MM.1S (cell line): Measurements from ENCODE around the gene CHRNB4.

Experiments
- DNase-seq: peaks from one replicate; pipeline ENCODE4 v3.0.0-alpha.2; 2015
- H2AFZ ChIP-seq: fragments of 300-600 bp; sonication (generic); 2 replicates; pipeline ENCODE4 v1.6.0; 2016; ENCODE audit warnings: antibody characterized with exemption, low read length
- H3F3A ChIP-seq: fragments of 300-600 bp; sonication (generic); 2 replicates; pipeline ENCODE4 v1.6.1; 2016; ENCODE audit warnings: mild to moderate bottlenecking, antibody characterized with exemption, low read length, moderate library complexity, mixed read lengths; ENCODE audit not compliant: insufficient read depth
- H3K27ac ChIP-seq: fragments of 300-600 bp; sonication (generic); 2 replicates; pipeline ENCODE4 v1.5.1; 2016; ENCODE audit warnings: mild to moderate bottlenecking, low read length
- H3K27me3 ChIP-seq: fragments of 300-600 bp; sonication (generic); replicated peaks from 2 replicates; pipeline ENCODE4 v1.6.0; 2016; ENCODE audit warnings: low read length; ENCODE audit not compliant: insufficient read depth
- H3K36me3 ChIP-seq: fragments of 300-600 bp; sonication (generic); replicated peaks from 2 replicates; pipeline ENCODE4 v1.6.1; 2016; ENCODE audit warnings: mild to moderate bottlenecking, low read length, mixed read lengths; ENCODE audit not compliant: insufficient read depth
- H3K4me1 ChIP-seq: fragments of 300-600 bp; sonication (generic); 2 replicates; pipeline ENCODE4 v1.6.1; 2016; ENCODE audit warnings: low read length, mixed read lengths
- H3K4me2 ChIP-seq: fragments of 300-600 bp; sonication (generic); 2 replicates; pipeline ENCODE4 v1.6.0; 2016; ENCODE audit warnings: low read depth, low read length
- H3K4me3 ChIP-seq: fragments of 300-600 bp; sonication (generic); 2 replicates; pipeline ENCODE4 v1.5.1; 2016; ENCODE audit warnings: low read length, mixed read lengths
- H3K79me2 ChIP-seq: fragments of 300-600 bp; sonication (generic); 2 replicates; pipeline ENCODE4 v1.6.1; 2016; ENCODE audit warnings: mixed run types, low read length, mixed read lengths
- H3K9ac ChIP-seq: fragments of 300-600 bp; sonication (generic); 2 replicates; pipeline ENCODE4 v1.6.1; 2016; ENCODE audit warnings: low read length, mixed read lengths
- H3K9me2 ChIP-seq: fragments of 300-600 bp; sonication (generic); replicated peaks from 2 replicates; pipeline ENCODE4 v1.6.1; 2016; ENCODE audit warnings: mild to moderate bottlenecking, low read length, mixed read lengths; ENCODE audit not compliant: insufficient read depth
- H3K9me3 ChIP-seq: fragments of 300-600 bp; sonication (generic); replicated peaks from 2 replicates; pipeline ENCODE4 v1.6.1; 2016; ENCODE audit warnings: mild to moderate bottlenecking, low read length, mixed read lengths; ENCODE audit not compliant: insufficient read depth
- H4K20me1 ChIP-seq: fragments of 300-600 bp; sonication (generic); 2 replicates; pipeline ENCODE4 v1.6.1; 2016; ENCODE audit warnings: mild to moderate bottlenecking, low read length, moderate library complexity, mixed read lengths; ENCODE audit not compliant: insufficient read depth
- EZH2 ChIP-seq: fragments of 300-600 bp; sonication (generic); optimal IDR thresholded peaks from 2 replicates; pipeline ENCODE3; 2017; ENCODE audit warnings: low read depth, mild to moderate bottlenecking, antibody characterized with exemption, low read length, mixed read lengths
- EZH2phosphoT487 ChIP-seq: fragments of 300-600 bp; sonication (generic); IDR thresholded peaks from 2 replicates; pipeline ENCODE4 v1.6.1; 2018; ENCODE audit warnings: antibody characterized with exemption, low read length
- TF ChIP-seq, protein P1 (sequence below): fragments of 300-600 bp; sonication (generic); IDR thresholded peaks from 2 replicates; pipeline ENCODE4 v1.5.1; 2016; ENCODE audit warnings: antibody characterized with exemption, low read length, mixed read lengths

The CHRNB4 gene

DNA sequence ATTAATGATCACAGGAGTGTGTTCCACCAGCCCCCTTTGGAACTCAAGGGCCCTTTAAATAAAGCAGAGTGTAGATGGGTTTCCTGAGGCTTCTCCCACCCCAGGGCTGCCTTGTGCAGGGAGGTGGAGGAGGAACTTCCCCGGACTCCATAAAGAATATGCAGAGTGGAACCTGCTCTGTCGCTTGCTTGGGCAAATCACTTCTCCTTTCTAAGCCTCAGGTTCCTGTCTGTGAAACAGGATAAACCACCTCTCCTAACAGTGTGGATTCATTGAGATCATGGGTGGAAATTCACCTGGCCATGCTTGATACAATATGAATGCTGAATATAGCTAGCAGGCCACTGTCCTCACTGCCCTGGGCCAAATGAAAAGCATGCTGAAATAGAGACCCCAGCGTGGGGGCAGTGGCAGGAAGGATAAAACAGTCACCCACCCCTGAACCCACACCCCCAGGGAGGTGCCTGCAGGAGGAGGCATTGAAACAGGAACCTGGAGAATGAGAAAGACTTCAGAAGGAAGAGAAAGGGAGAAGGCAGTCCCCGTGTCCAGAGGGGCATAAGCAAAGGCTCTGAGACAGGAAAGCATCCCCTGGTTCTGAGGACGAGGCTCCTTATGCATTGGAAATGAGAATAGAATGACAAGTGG, 41.1 kb upstream of the CHRNB4 start:
- H4K20me1 ChIP-seq = no peaks in the 10 kb centered on the region
- no peak overlapping the region for H3K27ac ChIP-seq
- H3F3A ChIP-seq = no peaks in the 10 kb centered on the region
- no peaks in the 10 kb centered on the region for H3K79me2 ChIP-seq
- DNase-seq = no peak
- no peaks in the 10 kb centered on the region for H3K36me3 ChIP-seq
- no peaks in the 10 kb centered on the region for H3K27me3 ChIP-seq
- H3K9me2 ChIP-seq = no peaks in the 10 kb centered on the region
- H2AFZ ChIP-seq = no peak overlapping the region
- TF ChIP-seq EZH2 (no peak), EZH2phosphoT487 (no peak)
- TF ChIP-seq, protein P1, sequence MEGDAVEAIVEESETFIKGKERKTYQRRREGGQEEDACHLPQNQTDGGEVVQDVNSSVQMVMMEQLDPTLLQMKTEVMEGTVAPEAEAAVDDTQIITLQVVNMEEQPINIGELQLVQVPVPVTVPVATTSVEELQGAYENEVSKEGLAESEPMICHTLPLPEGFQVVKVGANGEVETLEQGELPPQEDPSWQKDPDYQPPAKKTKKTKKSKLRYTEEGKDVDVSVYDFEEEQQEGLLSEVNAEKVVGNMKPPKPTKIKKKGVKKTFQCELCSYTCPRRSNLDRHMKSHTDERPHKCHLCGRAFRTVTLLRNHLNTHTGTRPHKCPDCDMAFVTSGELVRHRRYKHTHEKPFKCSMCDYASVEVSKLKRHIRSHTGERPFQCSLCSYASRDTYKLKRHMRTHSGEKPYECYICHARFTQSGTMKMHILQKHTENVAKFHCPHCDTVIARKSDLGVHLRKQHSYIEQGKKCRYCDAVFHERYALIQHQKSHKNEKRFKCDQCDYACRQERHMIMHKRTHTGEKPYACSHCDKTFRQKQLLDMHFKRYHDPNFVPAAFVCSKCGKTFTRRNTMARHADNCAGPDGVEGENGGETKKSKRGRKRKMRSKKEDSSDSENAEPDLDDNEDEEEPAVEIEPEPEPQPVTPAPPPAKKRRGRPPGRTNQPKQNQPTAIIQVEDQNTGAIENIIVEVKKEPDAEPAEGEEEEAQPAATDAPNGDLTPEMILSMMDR = no peak
- H3K9me3 ChIP-seq = no peaks in the 10 kb centered on the region
- no peaks in the 10 kb centered on the region for H3K4me1 ChIP-seq
- H3K9ac ChIP-seq = no peak overlapping the region
- H3K4me2 ChIP-seq = no peak overlapping the region
- no peak overlapping the region for H3K4me3 ChIP-seq

DNA sequence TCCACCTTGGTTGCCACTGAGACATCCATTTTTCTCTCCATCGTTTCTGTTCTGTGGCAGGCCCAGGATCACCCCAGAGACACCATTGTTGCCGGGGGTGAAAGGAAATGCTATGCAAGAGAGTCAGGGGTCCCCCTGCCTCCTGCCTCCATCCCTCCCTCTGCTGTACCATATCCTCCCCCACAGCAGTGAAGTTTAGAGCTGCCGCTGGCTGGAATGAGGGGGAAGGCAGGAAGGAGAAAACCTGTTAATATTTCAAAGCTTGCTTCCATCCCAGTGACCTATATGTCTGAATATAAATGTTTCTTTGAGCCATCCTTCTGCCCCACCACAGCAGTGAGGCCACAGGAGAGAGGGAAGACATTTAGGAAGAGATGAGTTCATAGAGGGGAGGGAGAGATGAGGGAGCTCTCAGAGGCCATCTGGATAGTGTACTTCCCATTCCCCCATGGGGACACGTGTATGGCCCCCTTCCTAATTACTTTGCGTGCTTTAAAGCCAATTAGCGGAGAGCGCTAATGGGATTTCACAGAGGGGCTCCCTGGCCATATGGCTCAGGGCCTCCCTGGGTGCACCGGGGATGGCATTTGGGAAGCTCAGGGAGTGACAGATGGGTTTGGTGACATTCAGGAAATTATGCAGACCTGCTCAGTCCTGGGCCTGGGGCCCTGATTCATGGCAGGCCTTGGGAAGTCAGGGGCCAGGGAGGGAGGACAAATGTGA, 40.4 kb upstream of the CHRNB4 start:
- Histone ChIP-seq H3K9ac (no peak overlapping the region), H3F3A (no peaks in the 10 kb centered on the region), H3K9me2 (no peaks in the 10 kb centered on the region), H3K79me2 (no peaks in the 10 kb centered on the region), H3K9me3 (no peaks in the 10 kb centered on the region), H3K27me3 (no peaks in the 10 kb centered on the region), H3K4me1 (no peaks in the 10 kb centered on the region), H3K4me2 (no peak overlapping the region), H4K20me1 (no peaks in the 10 kb centered on the region), H3K4me3 (no peak overlapping the region), H3K27ac (no peak overlapping the region), H3K36me3 (no peaks in the 10 kb centered on the region), H2AFZ (no peak overlapping the region)
- DNase-seq = no peak
- TF ChIP-seq EZH2 (no peak), EZH2phosphoT487 (no peak)
- TF ChIP-seq, protein P1 = no peak

DNA sequence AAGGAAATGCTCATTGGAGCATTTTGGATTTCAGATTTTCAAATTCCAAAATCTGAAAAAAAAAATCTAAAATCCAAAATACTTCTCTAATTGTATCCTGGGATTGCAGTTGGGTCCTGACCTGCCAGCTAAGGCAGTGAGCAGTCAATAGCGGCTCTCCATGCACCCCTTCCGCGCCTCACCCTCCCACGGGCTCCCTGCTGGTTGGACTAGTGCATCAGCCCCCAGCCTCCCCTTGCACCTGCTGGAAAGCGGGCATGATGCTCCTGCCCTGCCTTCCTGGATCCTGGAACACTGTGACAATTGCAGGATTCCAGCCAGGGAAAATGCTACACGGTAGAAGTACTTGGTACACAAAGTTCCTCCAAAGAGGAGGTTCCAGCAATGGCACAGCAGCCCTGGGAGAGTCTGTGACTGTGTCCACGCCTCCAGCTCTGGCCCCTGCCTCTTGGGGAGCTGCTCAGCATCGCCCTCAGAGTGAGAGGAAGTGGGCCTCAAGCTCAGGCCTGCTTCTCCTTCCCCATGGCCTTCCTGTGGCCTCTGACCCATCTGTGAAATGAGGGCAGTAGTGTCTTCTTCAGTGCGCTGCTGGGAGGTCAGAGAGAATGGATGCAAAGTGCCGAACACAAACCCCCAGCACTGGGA, 39.5 kb upstream of the CHRNB4 start:
- Histone ChIP-seq H3K4me1 (no peaks in the 10 kb centered on the region), H3K9me2 (no peaks in the 10 kb centered on the region), H3K9me3 (no peaks in the 10 kb centered on the region), H3F3A (no peaks in the 10 kb centered on the region), H3K4me2 (no peak overlapping the region), H3K36me3 (no peaks in the 10 kb centered on the region), H3K9ac (no peak overlapping the region), H3K27me3 (no peaks in the 10 kb centered on the region), H3K79me2 (no peaks in the 10 kb centered on the region), H4K20me1 (no peaks in the 10 kb centered on the region), H3K27ac (no peak overlapping the region), H2AFZ (no peak overlapping the region), H3K4me3 (no peak overlapping the region)
- TF ChIP-seq, protein P1 = no peak
- TF ChIP-seq EZH2 (no peak), EZH2phosphoT487 (no peak)
- DNase-seq = no peak
